ENCODE measurements around the gene PRSS57.
"Not testable (repeated sequence)": the region's sequence is repeated elsewhere in the genome, so short reads cannot be mapped to it uniquely, and the experiment has no call there.

Gene PRSS57

DNA sequence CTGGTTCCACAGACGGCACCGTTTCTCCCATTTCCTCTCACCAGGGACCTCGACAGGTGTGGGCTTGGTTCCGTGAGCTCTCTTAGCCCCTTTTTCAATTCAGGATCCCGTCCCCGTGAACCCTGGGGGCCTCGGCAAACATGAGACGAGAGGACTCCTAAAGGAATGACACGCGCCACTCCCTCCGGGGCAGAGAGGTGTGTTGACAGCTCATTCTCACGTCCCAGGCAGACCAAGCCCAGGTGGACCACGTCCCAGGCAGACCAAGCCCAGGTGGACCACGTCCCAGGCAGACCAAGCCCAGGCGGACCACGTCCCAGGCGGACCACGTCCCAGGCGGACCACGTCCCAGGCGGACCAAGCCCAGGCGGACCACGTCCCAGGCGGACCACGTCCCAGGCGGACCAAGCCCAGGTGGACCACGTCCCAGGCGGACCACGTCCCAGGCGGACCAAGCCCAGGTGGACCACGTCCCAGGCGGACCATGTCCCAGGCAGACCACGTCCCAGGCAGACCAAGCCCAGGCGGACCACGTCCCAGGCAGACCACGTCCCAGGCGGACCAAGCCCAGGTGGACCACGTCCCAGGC is 28.2 kb downstream of the PRSS57 start:
- DNase-seq = not testable (repeated sequence)

DNA sequence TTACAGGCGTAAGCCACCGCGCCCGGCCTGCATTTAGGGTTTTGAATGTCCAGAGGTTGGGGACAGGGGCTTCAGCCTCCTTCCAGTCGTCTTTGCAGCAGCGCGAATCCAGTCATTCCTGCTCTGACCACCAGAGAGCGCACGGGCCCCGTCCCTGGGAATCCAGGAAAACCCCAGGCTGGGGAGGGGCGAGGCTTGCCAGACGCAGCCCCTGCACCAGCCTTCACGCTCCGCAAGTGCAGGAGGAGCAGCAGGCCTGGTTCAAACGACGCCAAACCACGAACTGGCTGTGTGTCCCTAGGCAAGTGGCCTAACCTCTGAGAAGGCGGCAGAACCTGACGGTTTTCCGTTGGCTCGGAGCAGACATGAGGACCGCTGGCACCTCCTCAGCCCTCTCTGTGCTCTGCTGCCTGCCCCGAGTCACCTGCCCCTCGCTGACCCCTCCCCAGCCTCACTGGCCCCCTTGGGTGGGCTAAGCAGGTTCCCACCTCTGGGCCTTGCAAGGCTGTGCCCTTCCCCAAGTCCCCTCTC is 30.3 kb downstream of the PRSS57 start:
- peak; percentile 90 for DNase-seq

DNA sequence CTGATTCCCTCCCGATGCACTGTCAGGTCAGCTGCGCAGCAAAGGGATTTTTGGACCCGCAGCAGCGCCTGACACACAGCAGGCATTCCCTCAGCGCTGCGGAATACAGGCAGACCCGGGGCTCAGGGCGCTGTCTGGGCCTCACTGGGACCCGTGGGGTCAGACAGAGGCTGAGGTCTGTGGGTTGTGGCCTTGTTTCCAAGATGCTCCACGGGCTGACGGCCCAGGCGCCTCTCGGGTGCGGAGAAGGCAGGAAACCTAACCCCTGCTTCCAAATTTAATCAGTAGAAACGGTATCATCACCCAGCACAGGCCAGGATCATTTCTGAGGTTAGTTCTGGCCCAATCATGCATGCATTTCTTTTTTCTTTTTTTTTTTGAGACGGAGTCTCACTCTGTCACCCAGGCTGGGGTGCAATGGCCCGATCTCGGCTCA is 31.6 kb downstream of the PRSS57 start:
- DNase-seq = no peak

DNA sequence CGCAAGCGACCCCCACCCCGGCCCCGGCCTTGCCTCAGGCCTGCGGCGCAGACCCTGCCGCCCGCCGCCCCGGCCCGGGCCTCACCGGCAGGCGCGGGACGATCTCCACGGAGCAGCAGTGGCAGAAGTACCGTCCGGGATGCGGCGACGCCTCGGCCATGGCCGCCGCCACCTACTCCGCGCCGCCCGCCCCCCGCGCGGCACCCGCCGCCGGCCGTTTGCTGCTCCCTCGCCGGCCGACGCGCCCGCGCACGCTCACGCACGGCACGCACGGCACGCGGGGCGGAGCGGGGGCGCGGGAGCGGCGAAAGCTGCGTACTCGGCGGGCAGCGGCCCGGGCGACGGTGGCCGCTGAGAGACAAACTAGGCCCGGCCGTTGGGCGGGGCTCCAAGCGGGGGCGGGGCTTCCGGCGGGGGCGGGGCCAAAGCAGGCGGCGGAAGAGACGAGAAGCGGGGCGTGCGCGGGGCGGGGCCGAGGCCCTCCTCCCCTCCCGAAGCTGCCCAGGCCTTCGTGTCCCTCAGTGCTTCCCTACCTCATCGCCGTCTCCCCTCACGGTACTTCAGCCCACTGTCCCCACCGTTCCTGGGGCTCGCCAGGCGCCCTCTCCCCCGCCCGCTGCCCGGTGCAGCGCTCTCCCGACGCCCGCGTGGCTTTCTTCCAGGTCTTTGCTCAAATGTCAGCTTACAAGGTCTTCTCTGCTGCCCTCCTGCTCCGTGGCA is 32.1 kb downstream of the PRSS57 start, which contains the start of gene RNF126:
Gene RNF126, minus strand, starts transcription at position 253 of the 720 bp plus-strand sequence. Its CDS starts 93 bp downstream, at position 160.
- peak; percentile 97 for DNase-seq

DNA sequence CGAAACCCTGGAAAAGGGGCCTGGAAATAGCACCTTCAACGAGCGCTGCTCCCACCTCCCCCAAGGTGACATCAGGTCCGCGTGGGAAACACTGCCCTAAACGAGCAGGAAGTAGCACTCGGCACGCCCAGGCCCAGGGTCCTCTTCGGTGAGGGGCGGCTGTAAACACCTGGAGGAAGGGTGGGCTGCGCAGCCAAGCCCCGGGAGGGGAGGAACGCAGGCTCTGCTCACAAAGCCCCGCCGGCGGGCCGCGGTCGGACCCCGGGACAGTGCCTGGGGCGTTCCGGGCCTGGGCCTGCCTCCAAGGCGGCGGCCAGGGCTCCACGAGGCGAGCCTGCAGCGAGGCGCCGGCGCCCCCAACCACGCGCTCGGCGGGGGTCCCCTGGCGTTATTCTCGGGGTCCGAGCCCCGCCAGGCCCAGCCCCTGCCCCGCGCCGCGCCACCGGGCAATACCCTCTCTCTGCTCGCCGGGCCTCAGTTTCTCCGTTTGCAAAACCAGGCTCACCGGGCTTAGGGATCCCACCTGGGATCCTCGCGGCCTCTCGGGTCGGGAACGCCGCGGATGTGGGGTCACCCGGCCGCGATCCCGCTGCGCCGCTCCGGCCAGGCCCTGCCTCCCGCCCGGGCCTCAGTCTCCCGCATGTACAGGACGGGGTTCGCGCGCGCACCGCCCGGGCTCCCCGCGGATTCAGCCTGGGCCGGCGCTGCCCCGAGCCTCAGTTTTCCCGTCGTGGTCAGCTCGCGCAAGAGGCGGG is 32.9 kb downstream of the PRSS57 start:
- no peak for DNase-seq

DNA sequence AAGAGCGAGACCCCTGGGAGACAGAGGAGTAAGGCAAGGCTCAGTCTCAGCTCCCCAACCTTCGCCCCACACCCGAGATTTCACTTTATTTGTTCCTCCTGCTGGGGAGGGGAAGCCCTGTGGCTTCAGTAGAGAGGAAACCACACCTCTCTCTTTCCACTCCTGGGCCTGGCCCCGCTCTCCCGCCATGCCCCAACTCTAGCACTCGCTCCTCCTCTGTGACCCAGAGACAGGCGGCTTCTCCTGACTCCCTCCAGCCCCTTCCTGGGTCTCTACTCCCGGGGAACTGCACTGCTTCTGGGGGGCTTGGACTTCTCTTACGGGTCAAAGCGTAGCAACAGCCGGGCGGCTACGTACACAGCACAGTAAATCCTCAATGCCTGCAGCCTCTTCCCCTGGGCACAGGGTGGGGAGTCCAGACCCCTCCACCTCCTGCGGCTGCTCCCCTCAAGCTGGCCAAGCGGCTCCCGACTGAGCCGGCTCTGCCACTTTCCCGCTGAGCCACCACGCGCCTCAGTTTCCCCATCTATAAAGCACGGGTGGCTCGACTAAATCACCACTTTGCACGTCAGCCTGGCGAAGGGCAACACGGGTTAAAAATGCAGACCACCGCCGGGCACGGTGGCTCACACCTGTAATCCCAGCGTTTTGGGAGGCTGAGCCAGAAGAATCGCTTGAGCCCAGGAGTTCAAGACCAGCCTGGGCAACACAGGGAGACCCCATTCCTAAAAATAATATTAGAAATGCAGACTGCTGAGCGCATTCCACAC is 33.6 kb downstream of the PRSS57 start:
- DNase-seq = no peak

DNA sequence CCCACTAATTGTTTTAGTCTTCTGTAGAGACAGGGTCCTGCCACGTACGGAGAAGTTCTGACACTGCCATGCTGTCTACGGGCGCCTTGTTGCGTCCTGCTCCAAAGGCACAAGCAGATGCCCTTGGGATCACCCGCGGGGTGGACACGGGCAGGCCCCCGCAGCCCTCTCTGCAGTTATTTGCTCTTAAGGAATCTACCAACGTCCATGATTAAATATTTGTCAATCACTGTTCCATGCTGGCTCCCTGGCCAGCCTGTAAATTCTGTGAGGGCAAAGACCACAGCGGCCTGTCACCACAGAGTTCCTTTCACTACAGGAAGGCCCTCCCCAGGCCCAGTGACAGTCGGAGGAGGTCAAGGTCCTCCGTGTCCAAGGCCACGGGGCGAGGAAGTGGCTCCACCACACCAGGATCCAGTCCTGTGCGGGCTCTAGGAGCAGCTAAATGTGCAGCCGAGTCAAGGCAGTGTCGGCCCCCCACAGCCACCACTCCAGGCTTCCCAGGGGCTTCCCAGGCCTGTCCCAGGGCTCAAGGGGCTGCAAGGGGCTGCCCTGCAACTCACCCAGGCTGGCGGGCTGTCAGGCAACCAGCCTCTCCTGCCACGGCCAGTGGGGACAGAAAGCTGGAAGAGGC is 34.3 kb downstream of the PRSS57 start:
- no peak for DNase-seq

DNA sequence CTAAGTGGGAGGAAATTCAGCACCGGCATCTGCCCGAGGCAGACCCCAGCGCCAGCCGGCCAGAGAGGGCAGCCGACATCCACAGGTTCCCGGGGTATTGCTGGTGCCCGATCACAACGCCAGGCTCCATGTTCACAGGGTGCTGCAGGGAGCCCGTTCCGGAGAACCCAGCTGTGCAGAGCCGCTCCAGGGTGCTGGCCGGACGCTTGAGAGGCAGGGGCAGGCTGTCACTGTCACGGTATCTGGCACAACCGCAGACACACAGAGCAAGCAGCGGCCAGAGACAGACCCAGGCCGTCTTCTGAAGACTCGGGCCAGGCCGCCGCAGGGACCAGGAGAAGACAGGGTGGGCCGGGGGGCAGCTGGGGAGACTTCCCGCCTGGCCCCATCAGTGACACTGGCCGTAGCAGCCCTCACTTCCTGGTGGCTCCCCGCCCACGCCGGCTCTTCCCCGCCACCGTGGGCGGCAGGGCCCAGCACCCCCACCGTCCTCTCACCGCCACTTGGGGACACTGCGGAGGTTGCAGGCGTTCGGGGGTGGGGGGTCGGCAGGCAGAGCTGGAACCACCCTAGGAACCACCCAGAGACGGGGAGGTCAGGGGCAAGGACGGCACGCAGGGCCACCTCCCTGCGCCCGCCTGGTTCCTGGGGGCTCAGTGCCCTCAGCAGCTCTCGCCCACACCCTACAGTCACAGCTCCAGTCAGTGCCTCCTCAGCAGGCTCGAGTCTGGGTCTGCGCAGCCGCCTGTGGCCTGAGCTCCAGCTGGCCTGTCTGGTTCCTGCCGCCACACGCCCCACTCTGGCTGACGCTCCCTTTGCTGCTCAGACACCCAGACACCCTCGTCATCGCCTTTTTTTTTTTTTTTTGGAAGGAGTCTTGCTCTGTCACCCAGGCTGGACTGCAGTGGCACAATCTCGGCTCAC is 36.1 kb downstream of the PRSS57 start:
- no peak for DNase-seq

DNA sequence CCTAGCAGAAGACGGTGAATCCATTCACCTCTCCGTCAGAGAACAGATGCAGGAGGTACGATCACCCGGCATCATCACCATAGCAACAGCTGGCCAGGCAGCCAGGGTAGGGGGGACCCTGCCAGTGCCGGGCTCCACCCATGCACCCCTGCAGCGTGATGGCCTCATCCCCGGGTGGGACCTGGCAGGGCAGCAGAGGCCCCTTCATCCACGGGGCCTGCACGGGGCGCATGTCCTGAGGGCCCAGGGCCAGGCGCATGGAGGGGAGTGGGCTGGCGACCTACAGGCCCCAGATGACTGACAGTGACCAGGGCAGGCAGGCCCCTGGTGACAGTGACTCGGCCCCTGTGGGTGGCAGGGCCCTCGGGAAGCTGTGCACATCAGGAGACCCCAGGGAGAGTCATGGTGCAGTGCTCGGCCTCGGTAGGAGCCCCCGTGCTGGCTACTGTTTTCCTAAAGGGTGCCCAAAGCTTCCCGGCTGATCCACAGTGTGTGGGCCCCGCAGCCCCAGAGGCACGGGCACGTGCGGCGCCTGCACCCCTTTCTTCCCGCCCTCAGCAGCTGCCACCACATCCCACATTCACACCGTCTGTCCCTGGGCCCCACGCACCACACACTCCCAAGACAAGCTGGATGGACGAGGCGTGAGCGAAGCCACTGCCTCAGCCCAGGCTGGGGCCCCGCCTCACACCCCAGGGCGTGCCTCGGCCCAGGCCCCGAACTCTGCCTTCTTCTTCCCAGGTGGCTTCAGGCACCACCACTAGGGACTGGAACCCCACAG is 37.0 kb downstream of the PRSS57 start:
- no peak for DNase-seq

DNA sequence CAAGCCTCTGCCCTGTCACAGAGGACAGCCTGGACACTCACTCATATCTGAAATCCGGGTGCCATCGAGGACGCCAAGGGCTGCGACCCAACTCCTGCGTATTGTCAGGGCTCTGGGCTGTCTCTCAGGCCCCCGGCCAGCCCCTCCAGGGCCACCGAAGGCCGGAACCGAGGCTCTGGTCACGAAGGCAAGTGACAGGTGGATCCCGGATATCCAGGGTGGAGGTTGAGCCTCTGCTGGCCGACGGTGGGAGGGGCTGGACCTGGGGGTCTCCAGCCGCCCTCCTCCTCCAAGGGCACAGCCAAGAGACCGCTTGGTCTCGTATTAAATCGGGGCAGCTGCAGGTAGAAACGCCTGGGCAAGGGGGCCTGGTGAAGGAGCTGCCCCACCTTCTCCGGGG is 37.6 kb downstream of the PRSS57 start:
- no peak for DNase-seq

DNA sequence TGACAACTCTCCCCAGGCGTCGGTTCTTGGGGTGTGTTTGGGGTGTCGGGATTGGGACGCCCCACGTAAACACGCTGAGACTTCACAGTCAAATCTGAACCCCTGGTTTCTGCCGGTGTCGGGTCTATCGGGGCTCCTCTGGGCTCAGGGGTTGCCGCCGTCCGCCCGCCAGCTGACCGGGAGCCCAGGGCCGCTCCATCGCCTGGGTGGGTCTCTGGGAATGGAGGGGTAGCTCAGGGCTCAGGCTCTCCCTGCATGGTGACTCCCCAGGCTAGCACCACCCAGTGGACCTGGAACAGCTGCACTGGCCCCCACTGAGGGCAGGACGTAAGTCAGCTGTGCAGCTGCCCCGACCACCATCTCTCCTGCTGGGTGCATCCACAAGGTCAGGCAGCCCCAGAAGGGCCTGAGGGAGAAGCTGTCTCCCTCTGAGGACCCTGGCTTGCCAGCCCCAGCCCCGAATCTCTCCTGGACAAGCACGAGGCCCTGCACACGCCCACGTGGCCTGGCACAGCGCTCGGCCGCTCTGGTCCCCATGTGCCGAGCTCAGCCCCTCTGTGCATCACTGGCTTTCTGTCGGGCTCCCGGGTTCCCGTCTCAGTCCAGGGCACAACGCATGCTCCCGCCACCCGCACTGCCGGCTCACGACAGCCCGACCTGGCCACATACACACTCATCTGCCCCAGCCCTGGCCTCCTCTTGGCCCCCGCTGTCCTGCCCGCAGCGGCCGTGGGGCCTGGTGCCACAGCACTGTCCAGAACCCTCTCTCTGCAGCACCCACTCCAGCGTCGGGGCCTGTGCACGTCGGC is 38.3 kb downstream of the PRSS57 start:
- DNase-seq = no peak

DNA sequence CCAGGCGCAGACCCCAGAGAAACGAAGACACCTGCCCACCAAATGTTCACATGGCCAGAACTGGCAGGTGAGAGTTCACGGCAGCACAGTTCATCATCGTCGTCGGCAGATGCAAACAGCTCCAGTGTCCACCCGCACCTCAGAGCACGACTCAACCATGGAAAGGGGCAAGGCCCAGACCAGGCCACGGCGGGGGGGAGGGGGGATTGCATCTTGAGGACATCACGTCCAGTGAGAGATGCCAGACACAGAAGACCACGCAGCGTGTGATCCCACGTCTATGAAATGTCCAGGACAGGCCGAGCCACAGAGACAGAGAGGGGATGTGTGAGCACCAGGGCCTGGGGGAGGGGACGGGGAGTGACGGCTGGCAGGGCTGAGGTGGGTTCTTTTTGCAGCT is 39.6 kb downstream of the PRSS57 start:
- no peak for DNase-seq

DNA sequence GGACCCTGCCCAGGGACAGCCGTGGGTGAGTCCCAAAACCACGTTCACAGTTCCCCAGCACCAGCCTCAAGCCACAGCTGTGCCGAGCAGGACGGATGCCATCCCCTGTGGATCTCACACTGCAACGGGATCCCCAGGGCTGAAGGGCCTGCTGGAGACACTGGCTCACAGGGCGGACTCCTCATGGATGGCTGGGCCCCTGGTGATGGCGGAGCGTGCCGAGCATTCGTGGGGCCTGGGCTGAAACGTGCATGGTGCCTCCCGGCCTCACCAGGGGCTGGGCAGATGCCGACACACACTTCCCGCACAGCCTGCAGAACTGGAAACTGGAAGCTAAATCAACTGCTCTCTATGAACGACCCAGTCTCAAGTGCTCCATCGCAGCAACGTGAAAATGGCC is 41.8 kb downstream of the PRSS57 start:
- no peak for DNase-seq

DNA sequence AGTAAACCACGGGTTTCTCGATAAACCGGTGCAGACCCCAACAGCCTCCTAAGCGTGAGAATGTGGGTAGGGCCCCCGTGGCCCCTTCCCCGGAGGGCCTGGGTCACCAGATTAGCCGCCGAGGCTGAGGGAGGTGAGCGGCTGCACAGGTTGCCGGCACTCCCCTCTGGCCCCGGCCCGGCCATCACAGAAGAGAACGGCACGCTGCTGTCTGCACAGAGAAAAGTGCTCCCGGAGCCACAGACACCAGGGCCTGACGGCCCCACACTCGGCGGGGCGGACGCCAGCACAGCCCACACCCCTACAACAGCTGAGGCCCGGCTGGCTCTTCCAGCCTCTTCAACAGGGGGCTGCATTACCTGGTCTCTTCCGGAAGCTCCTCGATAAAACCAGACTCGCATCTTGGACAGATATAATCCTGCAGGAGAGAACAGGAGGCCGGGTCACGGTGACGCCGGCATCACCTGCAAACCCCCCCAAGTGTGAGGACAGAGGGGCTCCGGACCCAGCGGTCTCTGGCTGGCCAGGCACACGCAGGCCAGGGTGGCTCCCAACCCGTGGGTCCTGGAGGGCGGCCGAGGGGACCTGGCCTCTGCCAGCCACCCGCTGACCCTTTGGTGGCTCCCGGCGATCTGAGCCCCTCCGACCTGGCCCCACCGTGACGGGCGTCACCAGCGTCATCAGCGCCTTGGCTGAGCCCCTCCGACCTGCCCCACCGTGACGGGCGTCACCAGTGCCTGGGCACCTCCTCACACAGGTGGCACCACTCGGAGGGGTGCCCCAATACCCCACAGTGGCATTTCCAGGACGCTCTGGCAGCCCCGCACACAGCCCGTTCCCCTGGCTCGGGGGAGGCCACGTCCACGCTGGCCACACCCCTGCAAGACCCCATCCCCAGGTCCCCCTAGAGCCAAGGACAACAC is 42.5 kb downstream of the PRSS57 start:
- DNase-seq = no peak

DNA sequence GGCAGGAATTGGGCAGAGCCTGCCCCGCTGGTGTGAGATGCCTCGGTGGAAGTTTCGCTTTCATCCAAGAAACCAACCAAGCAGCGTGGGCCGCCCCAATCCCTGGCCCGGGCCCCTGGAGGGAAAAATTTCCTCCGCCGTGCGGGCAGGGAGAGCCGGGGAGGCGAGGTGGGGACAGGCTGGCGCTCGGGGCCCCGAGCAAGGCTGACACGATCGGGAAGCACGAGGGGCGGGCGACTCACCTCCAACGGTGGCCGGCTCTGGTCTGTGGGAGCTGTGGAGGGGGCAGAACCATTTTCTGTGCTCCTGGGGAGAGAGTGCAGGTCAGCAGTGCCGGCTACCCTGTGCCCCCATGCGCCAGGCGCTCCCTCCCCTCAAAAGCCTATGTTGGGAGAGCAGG is 43.3 kb downstream of the PRSS57 start:
- no peak for DNase-seq

DNA sequence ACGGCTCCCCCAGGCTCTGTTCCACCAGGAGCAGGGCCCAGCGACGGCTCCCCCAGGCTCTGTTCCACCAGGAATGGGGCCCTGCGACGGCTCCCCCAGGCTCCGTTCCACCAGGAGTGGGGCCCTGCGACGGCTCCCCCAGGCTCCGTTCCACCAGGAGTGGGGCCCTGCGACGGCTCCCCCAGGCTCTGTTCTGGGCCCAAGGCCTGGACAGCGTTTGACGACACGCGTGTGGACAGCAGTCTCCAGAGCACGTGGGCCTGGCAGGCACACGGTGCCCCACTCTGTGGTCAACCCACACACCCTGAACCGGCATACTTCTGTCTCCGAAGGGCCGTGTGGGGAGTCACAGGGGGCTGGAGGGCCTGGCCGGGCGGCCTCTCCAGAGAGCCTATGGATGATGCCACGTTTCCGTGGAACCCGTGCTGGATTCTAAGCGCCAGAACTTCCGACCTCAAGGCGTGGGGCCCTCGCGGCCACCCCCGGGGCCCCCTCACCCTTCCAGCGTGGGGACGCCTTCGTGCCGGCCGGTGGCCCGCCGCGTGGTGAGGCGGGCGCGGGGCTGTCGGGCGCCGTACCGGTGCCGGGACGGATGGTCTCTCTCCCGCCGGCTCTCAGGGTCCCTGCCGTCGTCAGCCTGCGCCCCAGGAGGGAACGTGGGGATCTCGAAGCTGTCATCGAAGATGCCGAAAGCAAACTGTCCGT is 44.0 kb downstream of the PRSS57 start:
- no peak for DNase-seq

DNA sequence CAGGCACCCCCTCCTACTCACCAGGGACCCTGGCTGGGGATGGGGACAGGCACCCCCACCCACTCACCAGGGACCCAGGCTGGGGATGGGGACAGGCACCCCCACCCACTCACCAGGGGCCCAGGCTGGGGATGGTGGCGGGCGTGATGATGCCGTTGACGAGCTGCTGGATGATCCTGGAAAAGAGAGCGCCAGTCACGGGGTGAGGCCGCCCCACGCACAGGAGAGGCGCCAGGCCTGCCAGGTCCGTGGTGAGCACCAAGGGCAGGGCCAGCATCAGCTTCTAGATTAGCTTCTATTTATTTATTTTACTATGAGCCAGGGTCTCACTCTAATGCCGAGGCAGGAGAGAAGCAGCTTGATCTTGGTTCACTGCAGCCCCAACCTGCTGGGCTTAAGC is 45.1 kb downstream of the PRSS57 start:
- no peak for DNase-seq
